H1 (cell line): ENCODE measurements around the gene NXN. TPM values are rescaled to one million over a fixed set of nuclear protein-coding genes. Genes with fewer than 3 reads are reported as not detected.
A peak's percentile ranks its signal among the peaks of the same experiment; 100 is the strongest.
"Not testable (repeated sequence)": the region's sequence is repeated elsewhere in the genome, so short reads cannot be mapped to it uniquely, and the experiment has no call there.

Experiments
- CTCF ChIA-PET: fragments of 300-600 bp; sonication (Branson Sonifier 250); formaldehyde crosslinking; loops from one replicate; lab custom pipeline; 2021; ENCODE audit not compliant: partially characterized antibody; lab: Charles Lee
- POLR2A ChIA-PET: fragments of 300-600 bp; sonication (Branson Sonifier 250); formaldehyde crosslinking; loops from one replicate; lab custom pipeline; 2021; ENCODE audit warnings: inconsistent platforms; ENCODE audit not compliant: partially characterized antibody; lab: Charles Lee
- DNase-seq, 2 experiments: peaks; one replicate each; pipeline versions ENCODE4 v3.0.0 to v3.0.0-alpha.2; 2010 to 2022; ENCODE audit warnings: low spot score in 2 of 2, low read depth in 1 of 2, mixed read lengths in 1 of 2
- FAIRE-seq: peaks from 2 replicates; lab custom pipeline; 2011; peaks lifted over from hg19 to GRCh38; lab: Jason Lieb, UNC
- H2AFZ ChIP-seq: 2 replicates; pipeline ENCODE4 v1.8.1; 2012; ENCODE audit warnings: low read length, inconsistent platforms
- H2AK5ac ChIP-seq: 2 replicates; pipeline ENCODE4 v1.6.1; 2013; ENCODE audit warnings: low read depth, low read length
- H2BK120ac ChIP-seq: replicated peaks from 2 replicates; pipeline ENCODE3; 2013; ENCODE audit warnings: low read depth, low read length, inconsistent platforms
- H2BK12ac ChIP-seq: 2 replicates; pipeline ENCODE4 v1.6.1; 2013; ENCODE audit warnings: low read depth, low read length
- H2BK15ac ChIP-seq: 2 replicates; pipeline ENCODE4 v1.6.1; 2013; ENCODE audit warnings: low read length
- H2BK20ac ChIP-seq: 2 replicates; pipeline ENCODE4 v1.6.1; 2013; ENCODE audit warnings: low read length
- H2BK5ac ChIP-seq: 2 replicates; pipeline ENCODE4 v1.6.1; 2013; ENCODE audit warnings: low read depth, low read length
- H3K14ac ChIP-seq: 2 replicates; pipeline ENCODE4 v1.6.1; 2013; ENCODE audit warnings: inconsistent platforms; ENCODE audit not compliant: insufficient read length
- H3K18ac ChIP-seq: 2 replicates; pipeline ENCODE4 v1.6.1; 2013; ENCODE audit warnings: low read length; ENCODE audit errors: extremely low read depth
- H3K23ac ChIP-seq: 2 replicates; pipeline ENCODE4 v1.6.1; 2013; ENCODE audit warnings: inconsistent platforms; ENCODE audit not compliant: insufficient read length
- H3K23me2 ChIP-seq: 2 replicates; pipeline ENCODE4 v1.6.1; 2013; ENCODE audit warnings: low read depth, low read length
- H3K27ac ChIP-seq: 2 replicates; pipeline ENCODE4 v1.6.1; 2011; ENCODE audit warnings: low read depth, low read length, inconsistent platforms
- H3K27me3 ChIP-seq, 4 experiments: replicated peaks in 1 of 4; 1 replicate in 1 of 4; 2 replicates in 3 of 4; pipeline versions ENCODE4 v1.6.1 to v1.8.1; 2011 to 2013; ENCODE audit warnings: low read length in 3 of 4, mild to moderate bottlenecking in 3 of 4, inconsistent platforms in 2 of 4, mixed read lengths in 2 of 4, moderate library complexity in 1 of 4; ENCODE audit not compliant: control insufficient read depth in 3 of 4, insufficient read depth in 3 of 4; ENCODE audit errors: extremely low read depth in 1 of 4
- H3K36me3 ChIP-seq, 4 experiments: 2 replicates each; pipeline versions ENCODE4 v1.6.1 to v1.8.1; 2011 to 2013; ENCODE audit warnings: mild to moderate bottlenecking in 4 of 4, low read length in 3 of 4, moderate library complexity in 2 of 4, control low read depth in 1 of 4, inconsistent platforms in 1 of 4; ENCODE audit not compliant: insufficient read depth in 4 of 4, control insufficient read depth in 2 of 4
- H3K4ac ChIP-seq: replicated peaks from 2 replicates; pipeline ENCODE3; 2013; ENCODE audit warnings: low read length, low read depth, mixed read lengths, inconsistent platforms; ENCODE audit not compliant: insufficient read length
- H3K4me1 ChIP-seq, 4 experiments: replicated peaks in 1 of 4; 1 replicate in 1 of 4; 2 replicates in 3 of 4; pipeline versions ENCODE4 v1.6.1 to v1.8.1; 2011 to 2013; ENCODE audit warnings: low read length in 3 of 4, inconsistent platforms in 2 of 4, mixed read lengths in 1 of 4; ENCODE audit not compliant: insufficient read depth in 4 of 4, control insufficient read depth in 3 of 4
- H3K4me2 ChIP-seq, 2 experiments: 2 replicates each; pipeline versions ENCODE4 v1.6.1 to v1.8.1; 2011 to 2013; ENCODE audit warnings: low read depth in 2 of 2, low read length in 2 of 2, control low read depth in 1 of 2, inconsistent platforms in 1 of 2, mild to moderate bottlenecking in 1 of 2; ENCODE audit not compliant: insufficient read depth in 1 of 2
- H3K4me3 ChIP-seq, 4 experiments: fragments of 200-600, 300-600 bp in 1 of 4; sonication (generic), shearing (Covaris generic), sonication (Bioruptor Twin) in 1 of 4; 2 replicates each; pipeline versions ENCODE4 v1.5.1 to v1.8.1; 2011 to 2016; ENCODE audit warnings: low read length in 4 of 4, low read depth in 3 of 4, control low read depth in 2 of 4, inconsistent platforms in 2 of 4, mild to moderate bottlenecking in 2 of 4, mixed read lengths in 1 of 4, moderate library complexity in 1 of 4; ENCODE audit not compliant: insufficient read depth in 2 of 4; ENCODE audit errors: extremely low read depth in 1 of 4
- H3K56ac ChIP-seq: replicated peaks from 2 replicates; pipeline ENCODE3; 2013; ENCODE audit warnings: low read depth, mild to moderate bottlenecking, mixed read lengths, low read length, inconsistent platforms; ENCODE audit not compliant: insufficient read length
- H3K79me1 ChIP-seq: 2 replicates; pipeline ENCODE4 v1.6.1; 2013; ENCODE audit warnings: low read depth, low read length, control low read depth
- H3K79me2 ChIP-seq, 2 experiments: 2 replicates each; pipeline versions ENCODE4 v1.6.1 to v1.8.1; 2012 to 2013; ENCODE audit warnings: low read length in 2 of 2, mild to moderate bottlenecking in 2 of 2, inconsistent platforms in 1 of 2; ENCODE audit not compliant: insufficient read depth in 2 of 2, control insufficient read depth in 1 of 2
- H3K9ac ChIP-seq, 4 experiments: replicated peaks in 1 of 4; 1 replicate in 1 of 4; 2 replicates in 3 of 4; pipeline versions ENCODE4 v1.6.1 to v1.8.1; 2011 to 2013; ENCODE audit warnings: low read depth in 3 of 4, low read length in 3 of 4, control low read depth in 2 of 4, mild to moderate bottlenecking in 2 of 4, moderate library complexity in 2 of 4, inconsistent platforms in 1 of 4; ENCODE audit errors: extremely low read depth in 1 of 4
- H3K9me3 ChIP-seq, 2 experiments: 2 replicates each; pipeline versions ENCODE4 v1.6.1 to v1.8.1; 2012 to 2013; ENCODE audit warnings: mild to moderate bottlenecking in 2 of 2, moderate library complexity in 2 of 2, control low read depth in 1 of 2, inconsistent platforms in 1 of 2, low read depth in 1 of 2, low read length in 1 of 2, mixed read lengths in 1 of 2; ENCODE audit not compliant: insufficient read depth in 2 of 2
- H4K20me1 ChIP-seq, 2 experiments: replicated peaks in 1 of 2; 2 replicates each; pipeline versions ENCODE3 to v1.8.1; 2011 to 2013; ENCODE audit warnings: inconsistent platforms in 2 of 2, low read length in 2 of 2, mild to moderate bottlenecking in 1 of 2; ENCODE audit not compliant: insufficient read depth in 2 of 2, control insufficient read depth in 1 of 2
- H4K5ac ChIP-seq: 2 replicates; pipeline ENCODE4 v1.6.1; 2013; ENCODE audit warnings: low read length, low read depth, mixed read lengths, inconsistent platforms; ENCODE audit not compliant: insufficient read length
- H4K8ac ChIP-seq: 2 replicates; pipeline ENCODE4 v1.8.0; 2013; ENCODE audit warnings: mild to moderate bottlenecking, moderate library complexity, low read length, inconsistent platforms; ENCODE audit not compliant: insufficient read depth; ENCODE audit errors: extremely low read depth
- H4K91ac ChIP-seq: replicated peaks from 2 replicates; pipeline ENCODE3; 2013; ENCODE audit warnings: low read length, mixed read lengths, inconsistent platforms; ENCODE audit not compliant: insufficient read length
- WGBS, 2 experiments: shearing (Covaris generic) in 1 of 2; methylation state at CpG; one replicate each; pipeline versions ENCODE4 v1.1.6 to v1.1.7; 2013 to 2015; ENCODE audit warnings: low lambda C conversion rate in 2 of 2, mixed read lengths in 2 of 2, inconsistent platforms in 1 of 2, low coverage in 1 of 2, missing lambda C conversion rate in 1 of 2; ENCODE audit not compliant: insufficient replicate concordance in 2 of 2, insufficient coverage in 1 of 2, insufficient read length in 1 of 2; ENCODE audit errors: extremely low coverage in 1 of 2, missing lambda C conversion rate in 1 of 2; 5-methylcytosine and 5-hydroxymethylcytosine counted together
- polyA plus RNA-seq, 7 experiments: library from polyadenylated mRNA; depleted of rRNA in 3 of 7; stranded (reverse) in 5 of 7; unstranded in 2 of 7; fragments of >200 nt in 5 of 7; fragments of 200-250 nt in 2 of 7; gene quantifications; 1 replicate in 5 of 7; 2 replicates in 1 of 7; 4 replicates in 1 of 7; pipeline versions ENCODE4 v1.2.1 to v1.2.3, GENCODE V29; 2011 to 2013; ENCODE audit warnings: missing spikeins in 2 of 7, mixed read lengths in 2 of 7
- total RNA-seq: library from RNA; stranded (reverse); fragmentation: NEBNext Ultra II Directional; extraction: Animal tissue kit (Norgen Biotek cat#: 25700); gene quantifications from 2 replicates; pipeline ENCODE4 v1.2.1, GENCODE V29; 2021

NXN gene
- total and polyA plus RNA-seq, 2 of the 8 experiments (the other 6 are each of a cell fraction or from before 2014, with no cell fraction given): 94.1 to 107 TPM

DNA sequence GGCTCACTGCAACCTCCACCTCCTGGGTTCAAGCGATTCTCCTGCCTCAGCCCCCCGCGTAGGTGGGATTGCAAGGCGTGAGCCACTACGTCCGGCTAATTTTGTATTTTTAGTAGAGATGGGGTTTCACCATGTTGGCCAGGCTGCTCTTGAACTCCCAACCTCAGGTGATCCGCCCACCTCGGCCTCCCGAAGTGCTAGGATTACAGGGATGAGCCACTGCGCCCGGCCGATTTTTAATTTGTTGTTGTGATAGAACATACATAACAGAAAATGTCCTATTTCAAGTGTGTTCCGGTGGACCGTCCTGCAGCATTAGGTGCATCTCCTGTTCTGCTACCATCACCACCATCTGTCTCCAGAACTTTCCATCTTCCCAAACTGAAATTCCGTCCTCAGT is 55.3 kb downstream of the NXN start:
- H2BK20ac ChIP-seq, H3K27ac ChIP-seq, H2BK12ac ChIP-seq, H4K20me1 ChIP-seq, FAIRE-seq, H3K23ac ChIP-seq, H2BK120ac ChIP-seq, H2BK15ac ChIP-seq, H3K9me3 ChIP-seq, H4K8ac ChIP-seq, H3K56ac ChIP-seq, H3K27me3 ChIP-seq, H3K4me3 ChIP-seq, DNase-seq, H2AK5ac ChIP-seq, H3K4ac ChIP-seq, H2AFZ ChIP-seq, H4K5ac ChIP-seq, H3K14ac ChIP-seq, H3K36me3 ChIP-seq, H3K9ac ChIP-seq, H3K23me2 ChIP-seq, H4K91ac ChIP-seq: not testable (repeated sequence)
- H2BK5ac ChIP-seq: 0 out of 2 replicates have a peak overlapping the region, but pooled peaks have one; percentile 30
- H3K4me1 ChIP-seq: peaks cover 10 to 23% (median 16%) of the 10 kb centered on the region in 4 experiments
- H3K4me2 ChIP-seq: peak overlapping the region; percentile 8 to 19; a peak in 1 of 4 replicates
- H3K79me2 ChIP-seq: peaks cover 0 to 77% of the 10 kb centered on the region in 2 experiments; a peak in 3 of 4 replicates
- 91% methylated on average over 15 of the region's 15 CpGs; no CpG with 5 or more reads in 1 of the 2 experiments for WGBS, 2 experiments
- CTCF ChIA-PET: interaction anchor here (0.6 to 2.7 kb wide), 3 partner anchors 8 to 97 kb away, joined by 3 to 17 read pairs (median 6); no protein-coding TSS in a partner anchor
- POLR2A ChIA-PET: interaction anchor here (1.0 kb wide), 1 partner anchor 33 kb away, joined by 3 read pairs; no protein-coding TSS in a partner anchor
- H3K79me1 ChIP-seq: peaks cover 21% of the 10 kb centered on the region
- peak overlapping the region; percentile 20; the same call in 1 of the 2 replicates for H3K18ac ChIP-seq
